Mesothelial cell of epicardium (in vitro differentiated cells): ENCODE data around the gene MAGI1. TPM values are rescaled to one million over a fixed set of nuclear protein-coding genes. Genes with fewer than 3 reads are reported as not detected.

Experiments used
- DNase-seq, 2 experiments: peaks; one replicate each; pipeline ENCODE4 v3.0.0; 2021; ENCODE audit warnings: low spot score in 2 of 2; ENCODE audit not compliant: unreplicated experiment in 2 of 2
- H3K27ac Mint-ChIP-seq: 2 replicates; pipeline ENCODE4 v1.8.0; 2021; ENCODE audit warnings: mixed read lengths
- H3K27me3 Mint-ChIP-seq: 2 replicates; pipeline ENCODE4 v1.8.0; 2021; ENCODE audit warnings: low read depth, mixed read lengths
- H3K36me3 Mint-ChIP-seq: 2 replicates; pipeline ENCODE4 v1.8.0; 2021; ENCODE audit warnings: mixed read lengths
- H3K4me1 Mint-ChIP-seq: 2 replicates; pipeline ENCODE4 v1.8.0; 2021; ENCODE audit warnings: mixed read lengths
- H3K4me3 Mint-ChIP-seq: 2 replicates; pipeline ENCODE4 v1.8.0; 2021; ENCODE audit warnings: mild to moderate bottlenecking, moderate library complexity, mixed read lengths
- H3K9me3 Mint-ChIP-seq: 2 replicates; pipeline ENCODE4 v1.8.0; 2021; ENCODE audit warnings: mixed read lengths
- CTCF ChIP-seq: fragments of 200-600 bp; sonication (generic); IDR thresholded peaks from one replicate; pipeline ENCODE4 v1.5.0; 2021; ENCODE audit warnings: antibody characterized with exemption; ENCODE audit not compliant: unreplicated experiment
- total RNA-seq: library from RNA; stranded (reverse); gene quantifications from 3 replicates; pipeline ENCODE4 v1.2.1, GENCODE V29; 2021

The MAGI1 gene
- total RNA-seq, 1 donor from 2014 or later: 65.6 TPM

GRCh38 chr3:66023738-66024385 is 14.9 kb downstream of the MAGI1 start:
- H3K4me3 Mint-ChIP-seq: no peak overlapping the region
- TF ChIP-seq CTCF: no peak
- peaks cover 26% of the 10 kb centered on the region for H3K4me1 Mint-ChIP-seq
- no peaks in the 10 kb centered on the region for H3K9me3 Mint-ChIP-seq
- H3K36me3 Mint-ChIP-seq: no peaks in the 10 kb centered on the region
- no peak overlapping the region for H3K27ac Mint-ChIP-seq
- no peak for DNase-seq
- no peaks in the 10 kb centered on the region for H3K27me3 Mint-ChIP-seq

GRCh38 chr3:66023229-66023628 is 15.5 kb downstream of the MAGI1 start:
- Mint-ChIP-seq H3K27me3 (no peaks in the 10 kb centered on the region), H3K9me3 (no peaks in the 10 kb centered on the region), H3K4me3 (no peak overlapping the region), H3K27ac (no peak overlapping the region), H3K4me1 (peaks cover 20% of the 10 kb centered on the region), H3K36me3 (no peaks in the 10 kb centered on the region)
- no peak for DNase-seq
- no peak for TF ChIP-seq CTCF

GRCh38 chr3:66021731-66022131 is 17.0 kb downstream of the MAGI1 start:
- Mint-ChIP-seq H3K27me3 (no peaks in the 10 kb centered on the region), H3K27ac (no peak overlapping the region), H3K4me3 (no peak overlapping the region), H3K9me3 (no peaks in the 10 kb centered on the region), H3K36me3 (no peaks in the 10 kb centered on the region), H3K4me1 (peaks cover 25% of the 10 kb centered on the region)
- no peak for TF ChIP-seq CTCF
- DNase-seq: no peak

DNA sequence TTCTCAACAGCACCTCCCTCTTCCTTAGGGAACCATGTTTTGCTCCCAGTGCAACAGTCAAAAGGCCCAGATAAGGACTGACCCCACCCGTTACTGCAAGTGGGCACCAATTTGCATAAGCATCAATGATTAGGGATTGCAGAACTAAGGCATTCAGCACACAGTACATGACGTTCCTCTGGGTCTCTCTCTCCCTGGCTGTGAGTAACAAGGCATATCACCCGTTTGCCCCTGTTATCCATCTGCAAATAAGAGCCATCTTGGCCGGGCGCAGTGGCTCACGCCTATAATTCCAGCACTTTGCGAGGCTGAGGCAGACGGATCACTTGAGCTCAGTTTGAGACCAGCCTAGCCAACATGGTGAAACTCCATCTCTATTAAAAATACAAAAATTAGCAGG is 18.8 kb downstream of the MAGI1 start:
- TF ChIP-seq CTCF: no peak
- H3K9me3 Mint-ChIP-seq: no peaks in the 10 kb centered on the region
- H3K4me3 Mint-ChIP-seq: no peak overlapping the region
- no peak overlapping the region for H3K27ac Mint-ChIP-seq
- H3K27me3 Mint-ChIP-seq: no peaks in the 10 kb centered on the region
- no peak for DNase-seq
- no peaks in the 10 kb centered on the region for H3K36me3 Mint-ChIP-seq
- peaks cover 25% of the 10 kb centered on the region for H3K4me1 Mint-ChIP-seq

DNA sequence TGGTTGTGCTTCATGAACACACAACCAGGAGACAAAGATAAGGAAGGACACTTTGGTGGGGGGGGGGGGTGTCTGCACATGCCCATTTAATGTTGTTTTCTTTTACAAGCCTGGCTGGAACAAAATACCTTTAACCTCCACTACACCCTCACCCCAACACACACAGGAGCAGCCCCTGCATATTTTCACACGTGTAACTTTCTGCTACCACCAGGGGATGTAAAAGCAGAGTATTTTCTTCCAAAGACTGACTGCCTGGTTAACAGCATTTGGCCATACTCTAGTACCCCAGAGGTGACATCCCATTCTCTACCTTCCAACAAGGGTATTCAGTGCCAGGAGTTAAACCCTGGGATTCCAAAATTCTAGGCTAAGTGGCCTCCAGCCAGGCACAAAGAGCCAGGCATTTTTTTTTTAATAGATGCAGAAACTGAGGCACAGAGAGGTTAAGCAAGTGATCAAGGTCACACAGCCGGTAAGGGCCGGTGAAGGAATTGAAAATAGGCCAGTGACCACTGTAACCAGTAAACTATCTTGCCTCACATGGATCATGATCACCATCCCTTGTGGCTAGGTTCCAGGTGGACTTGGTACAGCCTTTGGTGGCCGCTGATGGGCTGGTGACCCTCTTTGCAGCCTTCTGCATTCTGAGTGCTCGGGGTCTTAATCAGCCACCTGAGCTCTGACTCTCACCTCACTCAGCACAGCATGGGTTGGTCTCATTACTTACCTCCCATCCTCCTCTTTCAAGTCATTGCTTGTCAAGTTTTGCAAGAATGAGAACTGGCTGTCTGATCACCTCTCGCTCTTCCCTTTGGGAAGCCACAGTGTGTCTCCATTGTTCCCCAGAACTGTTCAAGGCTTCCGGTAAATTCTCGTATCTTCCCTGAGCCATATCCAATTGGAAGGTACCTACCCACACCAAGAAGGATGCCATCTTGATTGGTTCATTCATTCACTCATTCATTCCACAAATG is 20.4 kb downstream of the MAGI1 start:
- no peak for DNase-seq
- no peak for TF ChIP-seq CTCF
- no peaks in the 10 kb centered on the region for H3K27me3 Mint-ChIP-seq
- no peaks in the 10 kb centered on the region for H3K36me3 Mint-ChIP-seq
- H3K9me3 Mint-ChIP-seq: no peaks in the 10 kb centered on the region
- no peak overlapping the region for H3K27ac Mint-ChIP-seq
- H3K4me1 Mint-ChIP-seq: peaks cover 18% of the 10 kb centered on the region
- no peak overlapping the region for H3K4me3 Mint-ChIP-seq
